OCI-LY3 (cell line): ENCODE results near the gene CAD.

ENCODE experiments used
- H2AFZ ChIP-seq: fragments of 200-600, 300-600 bp; shearing (Covaris generic); 2 replicates; pipeline ENCODE4 v1.6.0; 2014; ENCODE audit warnings: antibody characterized with exemption, low read depth, low read length
- H3K27ac ChIP-seq: fragments of 200-600, 300-600 bp; sonication (generic); 2 replicates; pipeline ENCODE4 v1.5.1; 2014; ENCODE audit warnings: mild to moderate bottlenecking, low read length, moderate library complexity, mixed read lengths
- H3K27me3 ChIP-seq: fragments of 200-600, 300-600 bp; sonication (generic); 2 replicates; pipeline ENCODE4 v1.6.1; 2014; ENCODE audit warnings: low read depth, low read length, mixed read lengths
- H3K36me3 ChIP-seq: fragments of 200-600, 300-600 bp; sonication (generic); replicated peaks from 2 replicates; pipeline ENCODE3; 2014; ENCODE audit warnings: low read depth, low read length, mixed read lengths
- H3K4me1 ChIP-seq: fragments of 300-600, 200-600 bp; sonication (generic); 2 replicates; pipeline ENCODE4 v1.6.1; 2014; ENCODE audit warnings: low read length, mixed read lengths
- H3K4me2 ChIP-seq: fragments of 200-600, 300-600 bp; sonication (generic); 2 replicates; pipeline ENCODE4 v1.6.1; 2014; ENCODE audit warnings: low read length, mixed read lengths
- H3K4me3 ChIP-seq: fragments of 300-600, 200-600 bp; sonication (generic); 2 replicates; pipeline ENCODE4 v1.5.1; 2014; ENCODE audit warnings: antibody characterized with exemption, mild to moderate bottlenecking, low read length, moderate library complexity
- H3K79me2 ChIP-seq: fragments of 300-600, 200-600 bp; shearing (Covaris generic); 2 replicates; pipeline ENCODE4 v1.6.1; 2014; ENCODE audit warnings: mild to moderate bottlenecking, low read length, mixed read lengths
- H3K9ac ChIP-seq: fragments of 300-600, 200-600 bp; shearing (Covaris generic); 2 replicates; pipeline ENCODE4 v1.6.0; 2014; ENCODE audit warnings: mild to moderate bottlenecking, low read length, moderate library complexity
- H3K9me3 ChIP-seq: fragments of 200-600, 300-600 bp; shearing (Covaris generic); 2 replicates; pipeline ENCODE4 v1.6.1; 2014; ENCODE audit warnings: low read length, mixed read lengths; ENCODE audit not compliant: insufficient read depth
- H4K20me1 ChIP-seq: fragments of 200-600, 300-600 bp; sonication (generic); 2 replicates; pipeline ENCODE4 v1.6.1; 2016; ENCODE audit warnings: low read length, mixed read lengths; ENCODE audit not compliant: insufficient read depth
- EZH2phosphoT487 ChIP-seq: fragments of 200-600 bp; shearing (Covaris generic); IDR thresholded peaks from 2 replicates; pipeline ENCODE4 v1.6.1; 2018; ENCODE audit warnings: antibody characterized with exemption, mixed run types, low read depth
- TF ChIP-seq, protein P1 (sequence below): fragments of 200-600, 300-600 bp; sonication (generic); IDR thresholded peaks from 2 replicates; pipeline ENCODE4 v1.5.1; 2014; ENCODE audit warnings: antibody characterized with exemption, low read length, low read depth

The CAD gene

DNA sequence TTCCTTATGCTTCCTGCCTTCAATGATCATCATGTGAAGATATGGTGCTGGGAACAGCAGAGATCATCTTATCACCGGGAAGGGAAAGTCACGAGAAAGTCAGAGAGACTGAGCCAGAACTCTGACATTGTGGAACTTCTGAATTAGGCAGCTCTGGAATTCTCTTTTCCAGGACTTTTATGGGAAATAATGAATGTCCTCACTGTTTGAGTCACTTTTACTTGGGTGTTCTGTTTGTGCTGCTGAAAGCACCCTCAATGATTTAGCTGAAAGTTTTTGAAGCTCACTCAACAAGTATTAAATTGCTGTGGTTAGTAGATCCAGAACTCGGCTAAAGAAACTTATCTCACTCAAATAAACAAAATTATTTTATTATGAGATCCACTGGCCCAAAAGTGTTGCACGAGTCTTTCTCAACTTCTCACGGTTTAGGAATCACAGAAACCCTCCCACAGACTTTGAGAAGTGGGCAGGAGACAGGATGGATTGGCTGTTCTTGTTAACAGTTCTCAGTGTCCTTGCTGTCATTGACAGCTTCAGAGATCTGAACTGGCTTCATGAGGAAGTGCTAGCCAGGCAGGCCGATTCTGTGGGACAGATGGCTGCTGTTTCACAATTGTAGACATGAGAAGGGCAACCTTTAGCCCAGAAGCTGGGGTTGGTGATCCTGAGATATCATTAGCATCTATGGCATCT is 31.7 kb upstream of the CAD start:
- Histone ChIP-seq H3K9me3 (no peaks in the 10 kb centered on the region), H3K4me3 (no peak overlapping the region), H3K4me2 (peak overlapping the region; percentile 15; the same call in 1 of the 2 replicates), H4K20me1 (no peaks in the 10 kb centered on the region), H3K4me1 (peaks cover 5% of the 10 kb centered on the region; the same call in 1 of the 2 replicates), H3K79me2 (no peaks in the 10 kb centered on the region), H2AFZ (peak overlapping the region; percentile 68; the same call in 1 of the 2 replicates), H3K36me3 (no peaks in the 10 kb centered on the region), H3K27me3 (no peaks in the 10 kb centered on the region), H3K9ac (no peak overlapping the region), H3K27ac (no peak overlapping the region)
- TF ChIP-seq, protein P1, sequence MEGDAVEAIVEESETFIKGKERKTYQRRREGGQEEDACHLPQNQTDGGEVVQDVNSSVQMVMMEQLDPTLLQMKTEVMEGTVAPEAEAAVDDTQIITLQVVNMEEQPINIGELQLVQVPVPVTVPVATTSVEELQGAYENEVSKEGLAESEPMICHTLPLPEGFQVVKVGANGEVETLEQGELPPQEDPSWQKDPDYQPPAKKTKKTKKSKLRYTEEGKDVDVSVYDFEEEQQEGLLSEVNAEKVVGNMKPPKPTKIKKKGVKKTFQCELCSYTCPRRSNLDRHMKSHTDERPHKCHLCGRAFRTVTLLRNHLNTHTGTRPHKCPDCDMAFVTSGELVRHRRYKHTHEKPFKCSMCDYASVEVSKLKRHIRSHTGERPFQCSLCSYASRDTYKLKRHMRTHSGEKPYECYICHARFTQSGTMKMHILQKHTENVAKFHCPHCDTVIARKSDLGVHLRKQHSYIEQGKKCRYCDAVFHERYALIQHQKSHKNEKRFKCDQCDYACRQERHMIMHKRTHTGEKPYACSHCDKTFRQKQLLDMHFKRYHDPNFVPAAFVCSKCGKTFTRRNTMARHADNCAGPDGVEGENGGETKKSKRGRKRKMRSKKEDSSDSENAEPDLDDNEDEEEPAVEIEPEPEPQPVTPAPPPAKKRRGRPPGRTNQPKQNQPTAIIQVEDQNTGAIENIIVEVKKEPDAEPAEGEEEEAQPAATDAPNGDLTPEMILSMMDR = no peak
- no peak for TF ChIP-seq EZH2phosphoT487

DNA sequence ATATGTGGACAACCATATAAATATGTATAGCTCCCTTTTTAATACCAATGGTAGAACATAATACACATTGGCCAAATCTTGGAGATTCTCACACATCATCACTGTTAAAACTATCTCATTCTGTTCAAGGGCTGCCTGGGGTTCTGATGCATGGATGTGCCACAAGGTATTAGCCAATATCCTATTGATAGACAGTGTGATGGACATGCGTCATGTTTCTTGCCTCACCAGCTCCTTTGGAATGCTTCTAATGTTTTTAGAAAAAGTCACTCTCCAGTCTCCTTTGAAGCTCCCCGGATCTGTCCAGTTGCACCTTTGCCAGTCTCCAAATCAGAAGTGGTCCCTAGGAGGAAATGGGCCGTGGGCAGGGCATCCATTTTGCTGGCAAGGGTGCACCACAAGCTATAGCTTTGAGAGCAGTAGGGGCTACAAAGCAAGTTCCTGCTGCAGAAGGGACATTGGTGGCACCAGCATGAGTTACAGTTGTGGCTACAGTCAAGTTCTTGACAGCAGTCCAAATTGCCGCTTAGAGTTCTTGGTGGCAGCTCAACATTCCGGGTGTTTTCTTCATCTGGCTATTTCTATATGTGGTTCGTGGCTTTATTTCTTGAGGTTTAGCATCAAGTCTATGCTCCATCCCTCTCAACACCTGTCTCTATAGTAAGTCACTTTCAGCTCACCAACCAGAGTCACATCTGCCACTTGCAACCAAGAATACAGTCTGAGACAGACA is 30.4 kb upstream of the CAD start:
- no peak overlapping the region for H3K27ac ChIP-seq
- H2AFZ ChIP-seq = no peak overlapping the region
- no peaks in the 10 kb centered on the region for H3K9me3 ChIP-seq
- no peak overlapping the region for H3K9ac ChIP-seq
- H3K27me3 ChIP-seq = no peaks in the 10 kb centered on the region
- H4K20me1 ChIP-seq = no peaks in the 10 kb centered on the region
- no peak overlapping the region for H3K4me2 ChIP-seq
- no peaks in the 10 kb centered on the region for H3K79me2 ChIP-seq
- no peaks in the 10 kb centered on the region for H3K36me3 ChIP-seq
- H3K4me3 ChIP-seq = no peak overlapping the region
- TF ChIP-seq, protein P1 = no peak
- no peak for TF ChIP-seq EZH2phosphoT487
- peaks cover 5% of the 10 kb centered on the region; the same call in 1 of the 2 replicates for H3K4me1 ChIP-seq

DNA sequence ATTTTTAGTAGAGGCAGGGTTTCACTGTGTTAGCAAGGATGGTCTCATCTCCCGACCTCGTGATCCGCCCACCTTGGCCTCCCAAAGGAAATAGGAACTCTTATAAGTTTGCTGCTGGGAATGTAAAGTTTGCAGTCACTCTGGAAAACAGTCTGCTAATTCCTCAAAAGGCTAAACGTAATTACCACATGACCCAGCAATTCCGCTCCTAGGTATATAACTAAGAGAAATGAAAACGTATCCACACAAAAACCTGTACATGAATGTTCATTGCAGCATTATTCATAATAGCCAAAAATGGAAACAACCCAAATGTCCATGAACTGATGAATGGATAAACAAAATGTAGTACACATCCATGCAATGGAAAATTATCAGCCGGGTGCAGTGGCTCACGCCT is 27.2 kb upstream of the CAD start:
- H3K4me3 ChIP-seq = no peak overlapping the region
- H3K4me1 ChIP-seq = peaks cover 5% of the 10 kb centered on the region; the same call in 1 of the 2 replicates
- no peaks in the 10 kb centered on the region; the same call in 1 of the 2 replicates for H3K27me3 ChIP-seq
- no peak overlapping the region for H3K27ac ChIP-seq
- no peaks in the 10 kb centered on the region for H3K79me2 ChIP-seq
- H2AFZ ChIP-seq = no peak overlapping the region
- no peaks in the 10 kb centered on the region for H3K9me3 ChIP-seq
- no peaks in the 10 kb centered on the region for H4K20me1 ChIP-seq
- H3K9ac ChIP-seq = no peak overlapping the region
- H3K4me2 ChIP-seq = no peak overlapping the region
- H3K36me3 ChIP-seq = no peaks in the 10 kb centered on the region
- TF ChIP-seq, protein P1 = no peak
- TF ChIP-seq EZH2phosphoT487 = no peak

DNA sequence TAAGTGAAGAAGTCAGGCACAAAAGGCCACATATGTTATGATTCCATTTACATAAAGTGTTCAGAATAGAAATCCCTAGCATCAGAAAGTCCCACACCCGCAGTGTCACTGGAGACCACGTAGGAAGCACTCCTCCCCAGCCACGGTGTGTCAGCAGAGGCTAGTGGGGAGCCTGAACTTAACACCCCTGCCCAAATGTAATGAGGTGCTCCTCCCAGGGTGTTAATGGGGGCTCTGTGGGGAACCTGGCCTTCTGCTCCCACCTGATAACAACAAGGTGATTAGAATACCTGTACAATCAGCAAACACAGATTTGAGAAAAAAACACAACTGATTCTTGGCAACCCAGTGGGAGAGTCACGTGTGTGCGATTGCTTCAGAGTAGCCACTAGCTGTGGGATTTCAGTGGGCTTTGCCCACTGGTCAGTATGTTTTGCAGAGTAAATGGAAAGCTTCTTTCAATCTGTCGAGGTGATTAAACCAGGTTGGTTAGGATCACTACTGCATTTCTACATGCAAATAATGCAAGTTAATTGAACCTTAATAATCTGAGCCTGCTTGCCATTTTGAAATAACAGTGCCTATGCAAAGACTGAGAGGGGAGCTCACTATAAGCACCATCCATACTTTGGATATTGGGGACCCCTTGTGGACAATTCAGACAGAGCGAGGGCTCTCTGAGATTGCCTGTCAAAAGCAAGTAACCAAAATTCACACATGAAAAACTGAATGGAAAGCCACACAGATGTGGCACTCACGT is 25.9 kb upstream of the CAD start:
- Histone ChIP-seq H3K27ac (no peak overlapping the region), H3K4me3 (no peak overlapping the region), H4K20me1 (no peaks in the 10 kb centered on the region), H3K9ac (no peak overlapping the region), H3K4me1 (no peaks in the 10 kb centered on the region), H3K9me3 (no peaks in the 10 kb centered on the region), H3K27me3 (no peaks in the 10 kb centered on the region; the same call in 1 of the 2 replicates), H3K36me3 (no peaks in the 10 kb centered on the region), H2AFZ (no peak overlapping the region), H3K79me2 (no peaks in the 10 kb centered on the region), H3K4me2 (no peak overlapping the region)
- TF ChIP-seq, protein P1 = peak; percentile 86
- no peak for TF ChIP-seq EZH2phosphoT487
